NCI-H2196 treated with DMSO at 0.1 percent for 48 hours (cell line): ENCODE data around the gene TUBE1.

Source experiments
- DNase-seq: peaks from one replicate; lab custom pipeline; 2025; ENCODE audit not compliant: unreplicated experiment; lab: John Stamatoyannopoulos, UW

The TUBE1 gene

GRCh38 chr6:112036088-112036637 lies 51.1 kb downstream of the TUBE1 start:
- DNase-seq, result no peak

GRCh38 chr6:112034616-112034995 lies 52.7 kb downstream of the TUBE1 start:
- no peak for DNase-seq

- DNase-seq, result no peak
Observed at GRCh38 chr6:112033791-112034615, 53.3 kb downstream of the TUBE1 start.

GRCh38 chr6:112032728-112033127 lies 54.6 kb downstream of the TUBE1 start:
- DNase-seq, result no peak

- DNase-seq, result no peak
Observed at GRCh38 chr6:112031960-112032359, 55.3 kb downstream of the TUBE1 start.

- no peak for DNase-seq
Observed at GRCh38 chr6:112030961-112031660, 56.2 kb downstream of the TUBE1 start.

- DNase-seq, result no peak
Observed at GRCh38 chr6:112030206-112030960, 56.9 kb downstream of the TUBE1 start.

- peak; percentile 14 for DNase-seq
Observed at GRCh38 chr6:112029045-112029822, 58.0 kb downstream of the TUBE1 start.

GRCh38 chr6:112027942-112028674 lies 59.2 kb downstream of the TUBE1 start:
- DNase-seq, result no peak

GRCh38 chr6:112026933-112027332 lies 60.3 kb downstream of the TUBE1 start:
- DNase-seq, result no peak

- no peak for DNase-seq
Observed at GRCh38 chr6:112024464-112024863, 62.8 kb downstream of the TUBE1 start.

GRCh38 chr6:112022749-112023148 lies 64.5 kb downstream of the TUBE1 start:
- DNase-seq, result no peak

- no peak for DNase-seq
Observed at GRCh38 chr6:112021691-112022310, 65.5 kb downstream of the TUBE1 start.
